GM12892 (cell line): ENCODE results near the gene EPHB1.

Experiments
- DNase-seq: peaks from one replicate; pipeline ENCODE4 v3.0.0; 2011; ENCODE audit not compliant: insufficient read length
- FAIRE-seq: peaks from 2 replicates; lab custom pipeline; 2011; peaks lifted over from hg19 to GRCh38; lab: Jason Lieb, UNC
- POLR2A ChIP-seq: IDR thresholded peaks from 2 replicates; pipeline ENCODE4 v1.6.1; 2011; ENCODE audit warnings: low read depth, low read length, control low read depth
- POLR2AphosphoS5 ChIP-seq: IDR thresholded peaks from 2 replicates; pipeline ENCODE4 v1.6.1; 2011; ENCODE audit warnings: low read depth, low read length, control low read depth
- TAF1 ChIP-seq: IDR thresholded peaks from 2 replicates; pipeline ENCODE4 v1.6.1; 2011; ENCODE audit warnings: low read depth, mild to moderate bottlenecking, control low read depth, low read length, borderline replicate concordance

EPHB1 gene

DNA sequence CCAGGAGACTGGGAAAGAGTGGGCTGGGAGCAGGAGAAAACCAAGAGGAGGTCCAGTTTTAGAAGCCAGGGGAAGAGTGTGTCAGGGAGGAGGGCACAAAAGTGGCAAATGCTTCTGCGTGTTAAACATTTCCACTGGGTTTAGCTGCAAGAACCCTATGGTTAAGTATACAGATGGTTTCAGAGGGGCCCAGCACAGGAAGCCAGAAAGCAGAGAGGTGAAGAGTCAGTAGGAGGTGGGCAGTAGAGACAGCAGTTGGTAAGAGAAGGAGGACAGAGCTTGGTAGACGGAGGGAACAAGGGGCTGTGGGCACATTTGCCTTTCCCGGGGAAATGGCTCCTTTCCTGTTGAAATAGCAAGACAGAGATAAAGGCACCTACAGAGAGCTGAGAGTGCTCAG lies 133.8 kb downstream of the EPHB1 start:
- FAIRE-seq: no peak
- no peak for DNase-seq
- TF ChIP-seq TAF1: no peak

DNA sequence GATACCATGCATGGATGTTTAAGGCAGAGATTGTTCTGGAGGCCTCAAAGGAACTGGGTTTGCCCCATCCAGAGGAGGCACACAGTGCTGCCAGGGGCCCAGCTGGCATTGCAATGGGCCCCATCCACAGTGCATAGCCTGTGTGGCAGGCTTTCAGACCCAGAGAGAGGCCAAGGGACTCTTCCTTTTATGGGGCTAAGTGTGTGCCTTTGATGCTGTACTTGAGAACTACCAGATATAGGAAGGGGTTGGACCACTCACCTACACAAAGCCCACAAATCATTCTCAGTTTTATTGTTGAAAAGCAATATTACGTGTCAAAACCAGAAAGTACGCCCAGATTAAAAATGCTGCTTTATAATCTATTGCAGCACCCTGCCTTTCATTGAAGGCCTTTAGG lies 134.9 kb downstream of the EPHB1 start:
- FAIRE-seq (no peak), DNase-seq (peak; percentile 17)
- TF ChIP-seq POLR2AphosphoS5: no peak

DNA sequence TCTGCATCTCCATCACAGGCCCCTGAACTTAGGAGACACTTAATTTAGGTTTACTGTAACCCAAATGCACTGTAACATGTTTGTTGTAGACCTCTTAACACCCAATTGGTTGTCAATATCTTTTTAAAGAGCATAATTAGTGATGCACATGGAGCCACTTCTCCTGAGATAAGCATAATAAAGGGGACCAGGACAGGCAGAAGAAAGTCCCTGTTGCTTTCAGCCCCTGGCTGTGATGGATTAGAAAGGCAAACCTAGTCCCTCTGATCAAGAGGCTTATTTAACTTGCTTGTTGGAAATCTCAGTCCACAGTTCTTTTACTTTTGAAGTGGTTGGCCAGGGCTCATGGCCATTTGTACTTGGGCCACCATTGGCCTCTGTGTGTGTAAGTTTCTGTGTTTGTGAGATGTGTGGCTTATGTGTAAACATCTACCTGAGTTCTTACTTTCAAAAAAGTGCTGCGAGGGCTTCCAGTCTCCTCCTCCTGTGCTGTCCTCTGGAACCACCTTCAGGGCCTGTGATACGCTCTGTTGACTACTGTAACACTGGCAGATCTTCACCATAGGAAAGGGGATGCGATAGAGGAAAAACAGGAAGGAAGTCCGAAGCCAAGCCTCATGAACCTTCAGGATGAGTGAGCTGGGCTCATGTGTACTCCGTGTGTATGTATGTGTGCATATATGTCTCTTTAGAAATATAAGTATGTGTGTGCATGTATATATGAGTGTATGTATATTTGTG lies 136.2 kb downstream of the EPHB1 start:
- FAIRE-seq (no peak), DNase-seq (no peak)
- TF ChIP-seq TAF1: no peak
- TF ChIP-seq POLR2A: no peak
- no peak for TF ChIP-seq POLR2AphosphoS5

DNA sequence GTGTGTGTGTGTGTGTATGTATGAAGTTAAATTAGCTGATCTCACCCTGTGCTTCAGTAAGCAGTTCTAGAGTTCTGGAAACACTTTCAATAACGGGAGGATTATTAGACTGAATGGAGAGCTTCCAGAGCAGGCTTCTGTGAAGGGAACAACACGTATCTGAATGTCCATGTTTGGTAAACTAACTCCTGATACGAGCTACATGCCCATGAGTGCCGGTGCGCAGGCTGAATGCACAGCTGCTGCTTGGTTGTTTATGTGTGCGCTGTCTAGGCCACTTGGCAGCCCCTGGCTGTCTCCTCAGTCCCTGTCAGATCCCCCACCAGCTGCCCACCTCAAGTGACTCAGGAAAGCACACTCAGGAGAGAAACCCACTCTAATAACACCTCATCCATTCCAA lies 137.0 kb downstream of the EPHB1 start:
- DNase-seq (no peak), FAIRE-seq (peak; percentile 24)
- TF ChIP-seq POLR2A: no peak
- no peak for TF ChIP-seq POLR2AphosphoS5
- TF ChIP-seq TAF1: no peak

DNA sequence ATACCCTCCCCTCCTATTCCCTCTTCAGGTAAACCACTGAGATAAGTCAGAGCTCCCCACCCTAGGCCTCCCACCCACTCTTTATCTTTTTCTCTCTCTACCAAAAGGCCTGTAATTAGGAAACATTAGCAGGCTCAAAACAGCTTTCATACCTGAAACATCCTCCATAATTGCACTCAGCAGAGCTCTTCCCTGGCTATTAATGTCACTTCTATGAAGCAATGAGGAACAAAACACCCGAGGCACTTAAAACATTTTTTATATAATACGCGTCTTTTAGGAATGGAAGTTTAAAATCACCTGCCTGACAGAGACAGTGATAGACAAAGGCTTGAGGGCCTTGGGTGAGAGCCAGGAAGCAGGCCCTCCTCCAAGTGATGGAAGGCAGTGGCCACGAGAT lies 138.9 kb downstream of the EPHB1 start:
- TF ChIP-seq POLR2AphosphoS5: no peak
- no peak for TF ChIP-seq TAF1
- no peak for TF ChIP-seq POLR2A
- no peak for DNase-seq
- no peak for FAIRE-seq

DNA sequence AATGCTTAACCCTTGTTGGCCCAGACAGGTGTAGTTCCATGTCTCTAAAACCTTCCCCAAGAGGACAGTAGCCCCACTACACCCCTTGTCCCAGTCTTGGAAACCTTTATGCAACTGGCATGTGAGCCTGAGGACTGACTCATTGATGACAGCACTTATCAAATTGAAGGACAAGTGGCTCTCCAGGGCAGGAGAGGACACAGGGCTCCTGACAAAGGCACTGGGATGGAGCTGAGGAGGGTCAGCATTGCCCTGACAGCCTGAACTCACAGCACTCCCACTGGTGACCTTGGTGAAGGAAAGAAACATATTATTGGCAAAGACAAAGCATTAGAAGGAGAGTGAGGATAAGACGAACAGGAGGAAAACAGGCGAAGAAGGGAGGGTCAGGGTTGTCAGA lies 139.9 kb downstream of the EPHB1 start:
- DNase-seq (no peak), FAIRE-seq (no peak)
- TF ChIP-seq POLR2AphosphoS5 (no peak), TAF1 (no peak), POLR2A (no peak)

DNA sequence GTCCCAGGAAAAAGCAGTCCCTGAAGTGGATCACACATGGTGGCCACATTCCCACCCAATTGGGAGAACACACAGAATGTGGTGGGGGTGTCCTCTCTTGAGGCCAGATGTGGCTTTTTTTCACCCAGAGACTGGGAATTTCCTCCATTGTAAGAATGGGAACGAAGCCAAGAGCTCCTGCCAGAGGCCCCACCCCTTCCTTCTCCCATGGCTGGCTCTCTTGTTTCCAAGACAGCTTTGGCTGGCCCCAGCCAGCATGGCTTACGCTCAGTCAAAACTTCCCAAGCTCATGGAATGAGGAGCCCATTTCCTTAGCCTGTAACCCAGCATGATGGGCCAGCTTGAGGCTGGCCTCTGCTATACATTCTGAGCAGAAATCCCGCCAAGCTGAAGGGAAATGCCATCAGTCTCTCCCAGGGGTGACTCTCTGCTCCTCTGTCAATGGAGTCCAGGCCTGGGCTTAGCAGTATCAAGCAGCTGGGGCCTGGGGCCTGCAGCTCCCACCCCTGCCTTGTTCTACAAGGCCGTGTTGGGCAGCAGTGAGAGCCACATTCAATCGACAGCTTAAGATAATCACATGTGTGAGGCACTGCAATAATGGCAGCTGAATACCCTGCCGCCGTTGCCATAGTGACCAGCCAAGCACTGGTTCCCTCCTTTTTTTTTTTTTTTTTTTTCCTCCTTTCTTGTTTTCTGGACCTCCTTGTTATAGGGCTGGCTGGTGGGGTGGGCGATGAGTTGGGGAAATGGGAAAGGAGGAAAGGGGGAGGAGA lies 142.4 kb downstream of the EPHB1 start:
- FAIRE-seq (no peak), DNase-seq (no peak)
- no peak for TF ChIP-seq POLR2AphosphoS5
- TF ChIP-seq POLR2A: no peak
- TF ChIP-seq TAF1: no peak

DNA sequence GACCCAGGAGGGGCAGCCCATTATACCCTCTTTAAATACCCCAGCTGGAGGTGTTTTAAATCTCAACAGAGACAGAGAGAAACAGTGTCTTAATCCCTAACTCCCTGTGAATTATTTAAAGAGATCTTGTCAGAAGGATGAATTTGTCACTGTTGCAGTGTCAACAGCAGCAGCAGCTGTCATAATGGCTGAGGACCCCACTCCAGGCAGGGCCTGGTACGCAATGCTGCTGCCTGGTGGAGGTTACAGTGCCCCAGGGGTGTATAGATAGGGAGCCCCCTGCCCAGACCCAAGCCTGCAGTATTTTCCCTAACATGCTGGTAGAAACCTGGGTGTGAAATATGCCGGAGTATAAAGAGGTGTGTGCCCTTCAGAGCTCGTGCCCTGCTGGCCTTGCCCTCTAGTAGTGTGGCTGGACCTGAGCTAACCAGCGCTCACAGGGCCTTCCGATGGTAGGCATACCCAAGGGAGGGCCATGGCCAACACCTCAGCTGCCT lies 143.0 kb downstream of the EPHB1 start:
- FAIRE-seq (no peak), DNase-seq (no peak)

DNA sequence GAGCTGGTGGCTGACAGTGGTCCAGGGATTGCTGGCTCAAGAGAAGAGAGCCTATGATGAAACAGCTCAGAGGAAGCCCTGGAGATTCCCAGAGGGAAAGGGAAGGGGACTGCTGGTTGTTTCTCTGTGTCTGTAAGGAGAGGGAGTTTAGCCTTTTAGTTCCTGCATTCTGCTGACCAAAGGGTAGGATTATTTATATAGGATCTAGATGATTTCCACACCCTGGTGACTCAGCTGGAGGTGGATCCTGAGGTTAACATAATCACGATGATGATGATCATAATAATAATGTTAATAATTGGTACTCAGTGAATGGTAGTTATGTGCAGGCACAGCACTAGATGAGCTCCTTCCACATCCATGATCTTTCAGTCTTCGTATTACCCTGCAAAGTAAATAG lies 144.9 kb downstream of the EPHB1 start:
- TF ChIP-seq TAF1: no peak
- no peak for TF ChIP-seq POLR2A
- no peak for TF ChIP-seq POLR2AphosphoS5
- no peak for FAIRE-seq
- no peak for DNase-seq

More for the DNA sequence above, 143.0 kb downstream of the EPHB1 start:
- no peak for TF ChIP-seq POLR2A
- no peak for TF ChIP-seq POLR2AphosphoS5
- no peak for TF ChIP-seq TAF1

DNA sequence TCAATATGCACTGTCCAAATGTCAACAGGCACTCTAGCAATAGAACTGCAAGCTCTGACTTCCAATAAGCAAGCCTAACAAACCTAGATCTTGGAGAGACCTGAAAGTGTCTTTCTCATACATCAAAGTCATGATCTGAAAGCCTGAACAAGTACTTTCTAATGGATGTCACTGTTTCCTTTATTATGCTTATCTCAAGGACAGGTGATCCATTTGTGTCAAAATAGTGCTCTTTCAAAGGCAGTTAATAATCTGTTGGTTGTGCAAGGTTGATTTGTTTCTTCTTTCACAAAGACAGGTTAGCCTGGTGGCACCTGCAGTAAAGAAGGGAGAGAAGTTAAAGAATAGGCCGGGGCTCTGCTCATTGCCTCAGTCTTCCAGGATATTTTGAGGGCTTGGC lies 146.8 kb downstream of the EPHB1 start:
- FAIRE-seq (no peak), DNase-seq (no peak)
- TF ChIP-seq POLR2A (no peak), POLR2AphosphoS5 (no peak), TAF1 (no peak)

DNA sequence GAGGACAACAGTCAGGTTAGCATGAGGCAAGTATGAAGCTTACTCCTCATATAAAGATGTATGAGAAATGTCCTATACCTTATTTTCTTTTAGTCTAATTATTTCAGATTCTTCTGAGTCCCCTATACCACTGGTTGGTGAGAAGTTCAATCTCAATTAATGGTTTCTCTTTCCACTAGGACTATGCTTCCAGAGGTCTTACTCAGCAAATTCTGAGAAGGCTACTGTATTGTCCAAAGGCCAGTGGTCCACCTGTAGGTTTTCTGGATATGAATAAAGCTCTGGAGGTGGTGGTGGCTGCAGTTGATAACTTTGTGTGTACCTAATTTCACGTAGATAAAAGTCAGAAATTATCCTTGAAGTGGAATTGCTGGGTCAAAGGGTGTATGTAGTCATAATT lies 149.4 kb downstream of the EPHB1 start:
- FAIRE-seq (no peak), DNase-seq (no peak)
- no peak for TF ChIP-seq TAF1
- TF ChIP-seq POLR2A: no peak
- no peak for TF ChIP-seq POLR2AphosphoS5

DNA sequence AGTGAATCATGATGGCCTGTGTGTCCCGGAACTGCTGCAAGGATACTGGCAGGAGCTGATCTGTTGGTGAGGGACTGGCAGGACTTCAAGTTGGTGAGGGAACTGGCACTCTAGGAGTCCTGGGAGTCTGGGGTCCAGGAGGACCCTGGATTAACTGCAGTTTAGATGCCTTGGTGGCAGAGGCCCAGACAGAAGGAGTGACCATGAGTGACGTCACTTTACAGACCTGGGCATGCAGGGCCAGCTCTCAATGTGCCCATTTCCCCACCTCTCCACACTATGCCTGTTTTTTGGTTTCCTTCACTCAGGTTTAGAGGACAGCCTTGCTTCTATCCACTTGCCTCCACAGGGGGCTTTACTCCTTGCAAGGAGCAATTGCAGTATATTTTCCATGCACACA lies 154.1 kb downstream of the EPHB1 start:
- no peak for FAIRE-seq
- no peak for DNase-seq
- TF ChIP-seq POLR2AphosphoS5 (no peak), POLR2A (no peak), TAF1 (no peak)
